Activated naive CD8-positive, alpha-beta T cell treated with anti-CD3 and anti-CD28 coated beads, Interleukin-2, amount 10 ng/mL, durations not matched to agents 7 days and 5 days (primary cell): ENCODE results near the gene NCMAP. TPM values are rescaled to one million over a fixed set of nuclear protein-coding genes. Genes with fewer than 3 reads are reported as not detected.
"Not testable (repeated sequence)": the region's sequence is repeated elsewhere in the genome, so short reads cannot be mapped to it uniquely, and the experiment has no call there.

Experiments
- ATAC-seq: fragments of 150-1000 bp; cut with Tn5 transposase; one replicate; pipeline ENCODE4 v1.10.0; 2021; ENCODE audit warnings: low read depth, moderate library complexity
- POLR2A ChIA-PET: fragments of 350-600 bp; sonication (Branson Sonifier 250); formaldehyde crosslinking; loops from one replicate; lab custom pipeline; 2021; ENCODE audit warnings: antibody characterized with exemption; lab: Charles Lee
- DNase-seq: peaks from one replicate; pipeline ENCODE4 v3.0.0; 2021
- H3K27ac Mint-ChIP-seq: one replicate; pipeline ENCODE4 v1.8.0; 2022; ENCODE audit warnings: mild to moderate bottlenecking, mixed read lengths
- H3K27me3 Mint-ChIP-seq: one replicate; pipeline ENCODE4 v1.8.0; 2022; ENCODE audit warnings: mild to moderate bottlenecking, moderate library complexity, mixed read lengths
- H3K36me3 Mint-ChIP-seq: one replicate; pipeline ENCODE4 v1.8.0; 2021; ENCODE audit warnings: mild to moderate bottlenecking, mixed read lengths
- H3K4me1 Mint-ChIP-seq: one replicate; pipeline ENCODE4 v1.8.0; 2021; ENCODE audit warnings: mixed read lengths
- H3K4me3 Mint-ChIP-seq: one replicate; pipeline ENCODE4 v1.8.0; 2022; ENCODE audit warnings: mild to moderate bottlenecking, moderate library complexity, mixed read lengths
- H3K9me3 Mint-ChIP-seq: one replicate; pipeline ENCODE4 v1.8.0; 2021; ENCODE audit warnings: mixed read lengths
- total RNA-seq, 2 experiments: library from RNA; stranded (reverse); gene quantifications; one replicate each; pipeline ENCODE4 v1.2.3, GENCODE V29; 2021

Gene NCMAP
- total RNA-seq, 2 experiments from 2014 or later, result 0.19 to 0.23 TPM

DNA sequence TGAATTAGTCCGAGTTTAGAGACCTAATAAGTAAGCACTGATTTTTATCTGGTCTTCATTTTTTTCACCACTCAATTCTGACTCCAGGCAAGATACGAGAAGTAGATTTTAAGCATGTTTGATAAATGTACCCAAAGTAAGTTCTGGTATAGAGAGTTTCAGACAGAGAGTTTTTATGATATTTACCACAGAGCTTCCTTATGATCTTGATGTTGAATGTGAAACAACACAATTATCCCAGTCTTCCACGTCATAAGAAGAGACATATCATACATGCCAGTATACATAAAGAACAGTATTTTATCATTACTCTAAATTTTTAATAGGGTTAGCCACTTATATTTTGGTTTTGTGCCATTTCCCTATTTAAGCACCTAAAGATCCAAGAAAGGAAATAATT is 7.8 kb upstream of the NCMAP start:
- Mint-ChIP-seq H3K27ac (no peak overlapping the region), H3K4me3 (no peak overlapping the region), H3K4me1 (peaks cover 17% of the 10 kb centered on the region), H3K9me3 (no peaks in the 10 kb centered on the region), H3K36me3 (no peaks in the 10 kb centered on the region), H3K27me3 (peaks cover 10% of the 10 kb centered on the region)
- ATAC-seq (no peak), DNase-seq (no peak)
- POLR2A ChIA-PET, result interaction anchor here (0.7 kb wide), 1 partner anchor 394 kb away, joined by 5 read pairs; no protein-coding TSS in a partner anchor

DNA sequence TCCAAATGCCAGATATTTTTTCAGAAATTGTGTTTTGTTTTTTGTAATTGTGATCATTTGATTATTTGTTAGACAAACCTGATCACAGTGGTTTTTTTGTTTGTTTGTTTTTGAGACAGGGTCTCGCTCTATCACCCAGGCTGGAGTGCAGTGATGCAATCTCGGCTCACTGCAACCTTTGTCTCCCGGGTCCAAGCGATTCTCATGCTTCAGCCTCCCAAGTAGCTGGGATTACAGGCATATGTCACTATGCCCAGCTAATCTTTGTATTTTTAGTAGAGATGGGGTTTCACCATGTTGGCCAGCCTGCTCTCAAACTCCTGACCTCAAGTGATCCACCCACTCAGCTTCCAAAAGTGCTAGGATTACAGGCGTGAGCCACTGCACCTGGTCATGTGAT is 6.7 kb upstream of the NCMAP start:
- peaks cover 16% of the 10 kb centered on the region for H3K27me3 Mint-ChIP-seq
- ATAC-seq, result not testable (repeated sequence)
- peaks cover 16% of the 10 kb centered on the region for H3K4me1 Mint-ChIP-seq

DNA sequence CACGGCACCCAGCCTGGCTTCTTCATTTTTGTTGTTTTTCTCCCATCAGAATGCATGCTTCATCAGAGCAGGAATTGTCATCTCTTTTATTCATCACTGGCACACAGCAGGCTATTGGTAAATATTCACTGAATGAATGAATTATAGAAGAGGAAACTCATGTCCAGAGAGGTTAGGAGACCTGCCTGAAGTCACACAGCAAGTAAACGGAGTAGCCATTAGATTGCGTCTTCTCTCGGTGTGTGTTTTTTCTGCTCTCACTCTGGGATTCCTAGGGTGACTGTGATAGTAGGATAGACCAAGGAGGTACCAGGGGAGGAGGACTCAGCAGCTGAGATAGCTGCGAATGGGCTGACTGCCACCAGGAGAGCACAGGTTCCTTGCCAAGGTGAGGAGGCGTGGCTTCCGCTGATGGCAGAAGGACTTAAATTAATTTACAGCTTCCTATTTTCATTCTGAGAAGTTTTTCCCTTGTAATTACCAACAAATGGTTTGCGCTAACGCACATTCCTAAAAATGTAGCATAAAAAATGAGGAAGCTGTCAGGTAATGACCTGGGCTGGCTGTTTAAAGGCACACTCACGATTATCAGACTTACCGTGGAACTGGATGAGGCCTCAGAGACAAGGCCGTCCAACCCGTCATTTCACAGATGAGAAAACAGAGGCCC is 4.5 kb upstream of the NCMAP start:
- ATAC-seq, result no peak
- POLR2A ChIA-PET, result no interaction called here

More for the DNA sequence above, 6.7 kb upstream of the NCMAP start:
- H3K4me3 Mint-ChIP-seq, DNase-seq, H3K27ac Mint-ChIP-seq, H3K36me3 Mint-ChIP-seq, POLR2A ChIA-PET, H3K9me3 Mint-ChIP-seq: not testable (repeated sequence)

DNA sequence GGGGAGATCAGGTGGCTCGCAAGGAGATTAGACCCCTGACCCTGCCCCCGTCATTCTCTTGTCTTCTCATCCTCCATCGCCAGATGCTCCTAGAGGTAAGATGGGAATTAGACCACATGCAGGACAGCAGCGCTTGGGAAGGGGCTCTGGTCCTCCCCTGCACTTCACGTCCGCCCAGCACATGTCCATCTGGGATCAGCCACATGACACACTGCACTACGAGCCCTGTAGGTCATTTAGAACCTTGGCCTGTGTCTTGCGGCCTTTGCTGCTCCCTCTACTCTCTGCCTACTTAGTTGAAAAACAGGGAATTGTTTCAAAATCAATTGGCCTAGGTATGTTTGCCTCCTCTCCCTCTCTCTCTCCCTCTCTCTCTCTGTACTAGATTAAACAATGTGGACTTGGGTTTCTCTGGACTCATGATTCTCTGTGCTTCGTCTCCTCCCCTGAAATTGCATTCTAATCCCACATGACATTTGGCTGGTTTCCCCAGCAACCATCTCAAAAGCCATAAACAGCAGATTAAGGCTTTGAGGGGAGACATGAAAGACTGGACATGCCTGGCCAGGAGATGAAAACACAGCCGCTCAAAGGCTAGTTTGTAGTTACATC is 3.8 kb upstream of the NCMAP start:
- ATAC-seq, result no peak
- H3K36me3 Mint-ChIP-seq, result no peaks in the 10 kb centered on the region
- DNase-seq, result no peak
- H3K4me1 Mint-ChIP-seq, result peaks cover 4% of the 10 kb centered on the region
- no peak overlapping the region for H3K27ac Mint-ChIP-seq
- H3K27me3 Mint-ChIP-seq, result peaks cover 29% of the 10 kb centered on the region
- POLR2A ChIA-PET, result no interaction called here
- no peak overlapping the region for H3K4me3 Mint-ChIP-seq
- H3K9me3 Mint-ChIP-seq, result no peaks in the 10 kb centered on the region

More for the DNA sequence above, 4.5 kb upstream of the NCMAP start:
- no peak overlapping the region for H3K4me3 Mint-ChIP-seq
- H3K9me3 Mint-ChIP-seq, result no peaks in the 10 kb centered on the region
- H3K27me3 Mint-ChIP-seq, result peaks cover 29% of the 10 kb centered on the region
- peaks cover 4% of the 10 kb centered on the region for H3K4me1 Mint-ChIP-seq
- no peak overlapping the region for H3K27ac Mint-ChIP-seq
- DNase-seq, result no peak
- no peaks in the 10 kb centered on the region for H3K36me3 Mint-ChIP-seq

DNA sequence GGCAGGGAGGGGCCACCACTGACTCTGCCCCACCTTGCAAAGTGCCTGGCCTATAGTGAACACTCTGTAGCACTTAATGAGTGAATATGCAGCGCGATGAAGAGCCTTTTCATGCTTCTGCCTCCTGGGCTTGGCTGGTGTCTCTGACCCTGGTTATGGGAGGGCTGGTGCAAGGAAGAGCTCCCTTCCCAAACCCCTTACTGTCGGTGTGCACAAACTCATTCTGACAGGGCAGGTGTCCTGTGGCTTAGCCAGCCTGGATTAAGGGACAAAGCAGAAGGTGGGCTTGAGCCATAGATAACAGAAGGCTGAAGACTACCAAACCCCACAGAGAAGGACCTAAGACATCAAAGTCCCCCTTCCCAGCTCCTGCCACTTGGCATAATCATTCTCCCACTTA is 2.0 kb upstream of the NCMAP start:
- POLR2A ChIA-PET, result no interaction called here
- Mint-ChIP-seq H3K27ac (no peak overlapping the region), H3K9me3 (no peaks in the 10 kb centered on the region), H3K27me3 (peaks cover 20% of the 10 kb centered on the region), H3K36me3 (no peaks in the 10 kb centered on the region), H3K4me3 (no peak overlapping the region), H3K4me1 (peaks cover 15% of the 10 kb centered on the region)
- DNase-seq (no peak), ATAC-seq (no peak)

DNA sequence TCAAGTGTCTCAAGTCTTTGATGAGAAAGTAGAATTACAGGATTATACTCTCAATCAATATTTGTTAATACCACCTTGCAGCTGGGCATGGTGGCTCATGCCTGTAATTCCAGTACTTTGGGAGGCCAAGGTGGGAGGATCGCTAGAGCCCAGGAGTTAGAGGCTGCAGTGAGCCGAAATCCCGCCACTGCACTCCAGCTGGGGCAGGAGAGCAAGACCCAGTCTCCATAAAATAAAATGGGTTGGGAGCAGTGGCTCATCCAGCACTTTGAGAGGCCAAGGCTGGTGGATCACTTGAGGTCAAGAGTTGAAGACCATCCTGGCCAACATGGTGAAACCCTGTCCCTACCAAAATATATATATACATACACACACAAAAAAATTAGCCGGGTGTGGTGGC is 1.2 kb upstream of the NCMAP start:
- H3K27ac Mint-ChIP-seq, result no peak overlapping the region
- H3K4me1 Mint-ChIP-seq, result peaks cover 16% of the 10 kb centered on the region
- H3K4me3 Mint-ChIP-seq, result no peak overlapping the region
- DNase-seq, result no peak
- H3K9me3 Mint-ChIP-seq, result no peaks in the 10 kb centered on the region
- no peak for ATAC-seq
- peaks cover 23% of the 10 kb centered on the region for H3K27me3 Mint-ChIP-seq
- POLR2A ChIA-PET, result no interaction called here
- no peaks in the 10 kb centered on the region for H3K36me3 Mint-ChIP-seq

DNA sequence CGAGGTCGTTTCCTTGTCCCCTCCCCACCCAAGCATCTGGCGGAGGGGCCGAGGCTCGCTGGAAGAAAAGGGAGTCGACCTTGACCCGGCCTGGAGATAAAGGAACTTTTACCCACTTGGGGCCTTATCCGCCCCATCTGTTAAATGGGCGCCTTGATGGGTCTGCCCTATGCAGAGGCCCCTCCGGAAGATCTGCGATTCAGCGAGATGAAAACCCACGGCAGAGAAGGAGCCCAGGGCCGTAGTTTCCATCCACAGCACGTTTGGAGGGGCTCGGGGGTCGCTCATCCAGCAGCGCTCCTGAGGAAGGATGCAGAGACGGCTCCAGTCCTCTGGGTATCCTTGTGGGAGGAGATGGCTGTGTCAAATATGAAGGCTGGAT is 518 bp downstream of the NCMAP start:
- DNase-seq (no peak), ATAC-seq (no peak)
- no peaks in the 10 kb centered on the region for H3K9me3 Mint-ChIP-seq
- H3K27ac Mint-ChIP-seq, result no peak overlapping the region
- peaks cover 16% of the 10 kb centered on the region for H3K4me1 Mint-ChIP-seq
- peaks cover 25% of the 10 kb centered on the region for H3K27me3 Mint-ChIP-seq
- POLR2A ChIA-PET, result no interaction called here
- no peaks in the 10 kb centered on the region for H3K36me3 Mint-ChIP-seq
- peak overlapping the region; percentile 49 for H3K4me3 Mint-ChIP-seq

DNA sequence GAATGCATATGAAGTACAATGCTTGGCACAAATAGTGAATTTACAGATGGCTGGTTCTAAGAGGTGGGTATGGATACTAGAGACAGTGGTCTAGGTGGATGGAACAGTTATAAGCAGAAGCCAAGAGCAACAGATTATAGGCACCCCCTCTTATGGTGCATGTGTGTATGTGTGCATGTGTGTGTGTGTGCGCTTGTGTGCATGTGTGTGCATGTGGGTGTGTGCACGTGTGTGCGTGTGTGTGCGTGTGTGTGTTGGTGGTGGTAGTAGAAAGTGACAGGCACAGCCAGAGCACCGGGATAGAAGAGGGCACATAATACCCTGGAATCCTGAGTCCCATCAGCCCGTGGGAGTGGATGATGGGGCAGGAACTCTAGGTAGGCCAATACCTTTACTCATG is 1.3 kb downstream of the NCMAP start:
- no peak for ATAC-seq
- H3K4me3 Mint-ChIP-seq, result no peak overlapping the region
- peaks cover 16% of the 10 kb centered on the region for H3K4me1 Mint-ChIP-seq
- H3K27me3 Mint-ChIP-seq, result peaks cover 25% of the 10 kb centered on the region
- no peak for DNase-seq
- POLR2A ChIA-PET, result no interaction called here
- no peaks in the 10 kb centered on the region for H3K9me3 Mint-ChIP-seq
- no peaks in the 10 kb centered on the region for H3K36me3 Mint-ChIP-seq
- no peak overlapping the region for H3K27ac Mint-ChIP-seq

DNA sequence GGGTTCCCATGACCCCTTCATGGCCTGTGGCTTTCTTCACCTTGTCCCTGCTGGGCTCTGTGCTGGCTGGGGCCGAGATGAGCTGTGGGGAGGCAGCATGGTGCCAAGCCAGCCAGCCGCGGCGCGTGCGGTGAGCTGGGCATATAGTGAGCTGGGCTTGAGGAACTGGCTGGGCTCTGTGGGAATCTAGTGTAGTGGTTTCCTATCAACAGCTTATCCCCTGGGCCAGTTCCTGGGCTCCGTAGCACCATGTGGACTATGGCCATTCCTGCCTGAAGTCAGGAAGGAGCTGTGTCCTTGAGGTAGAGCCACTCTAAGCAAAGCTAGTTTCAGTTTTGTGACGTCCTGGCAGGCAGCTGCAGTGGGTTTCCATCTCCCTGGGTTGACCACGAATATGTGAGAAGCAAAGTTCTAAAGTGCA is 1.8 kb downstream of the NCMAP start:
- POLR2A ChIA-PET, result no interaction called here
- peaks cover 25% of the 10 kb centered on the region for H3K27me3 Mint-ChIP-seq
- peak overlapping the region; percentile 4 for H3K4me3 Mint-ChIP-seq
- no peak for DNase-seq
- H3K9me3 Mint-ChIP-seq, result no peaks in the 10 kb centered on the region
- H3K27ac Mint-ChIP-seq, result no peak overlapping the region
- peak; percentile 29 for ATAC-seq
- H3K36me3 Mint-ChIP-seq, result no peaks in the 10 kb centered on the region
- peaks cover 16% of the 10 kb centered on the region for H3K4me1 Mint-ChIP-seq

DNA sequence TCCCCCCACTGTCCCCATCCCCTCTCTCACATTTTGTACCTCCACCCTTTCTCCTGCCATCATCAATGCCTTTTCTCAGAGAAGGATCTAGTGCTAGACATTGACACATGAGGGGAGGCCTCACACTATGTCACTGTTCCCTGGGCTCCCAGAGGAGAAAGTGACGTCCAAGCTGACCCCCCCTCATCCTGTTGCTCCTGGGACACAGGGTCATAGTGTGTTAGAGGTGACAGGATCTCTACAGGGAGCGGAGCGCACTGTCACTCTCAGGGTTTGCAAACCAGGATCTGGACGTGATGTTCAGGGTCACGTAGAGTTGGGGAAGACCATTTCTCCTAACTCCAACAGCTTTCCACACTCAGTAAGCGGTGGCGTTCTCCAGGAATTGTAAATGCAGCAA is 2.6 kb downstream of the NCMAP start:
- Mint-ChIP-seq H3K4me3 (no peak overlapping the region), H3K27me3 (peaks cover 25% of the 10 kb centered on the region), H3K4me1 (peaks cover 16% of the 10 kb centered on the region), H3K27ac (no peak overlapping the region), H3K9me3 (no peaks in the 10 kb centered on the region), H3K36me3 (no peaks in the 10 kb centered on the region)
- no peak for ATAC-seq
- DNase-seq, result no peak
- POLR2A ChIA-PET, result interaction anchor here (0.6 kb wide), 1 partner anchor 17 kb away, joined by 4 read pairs; no protein-coding TSS in a partner anchor

DNA sequence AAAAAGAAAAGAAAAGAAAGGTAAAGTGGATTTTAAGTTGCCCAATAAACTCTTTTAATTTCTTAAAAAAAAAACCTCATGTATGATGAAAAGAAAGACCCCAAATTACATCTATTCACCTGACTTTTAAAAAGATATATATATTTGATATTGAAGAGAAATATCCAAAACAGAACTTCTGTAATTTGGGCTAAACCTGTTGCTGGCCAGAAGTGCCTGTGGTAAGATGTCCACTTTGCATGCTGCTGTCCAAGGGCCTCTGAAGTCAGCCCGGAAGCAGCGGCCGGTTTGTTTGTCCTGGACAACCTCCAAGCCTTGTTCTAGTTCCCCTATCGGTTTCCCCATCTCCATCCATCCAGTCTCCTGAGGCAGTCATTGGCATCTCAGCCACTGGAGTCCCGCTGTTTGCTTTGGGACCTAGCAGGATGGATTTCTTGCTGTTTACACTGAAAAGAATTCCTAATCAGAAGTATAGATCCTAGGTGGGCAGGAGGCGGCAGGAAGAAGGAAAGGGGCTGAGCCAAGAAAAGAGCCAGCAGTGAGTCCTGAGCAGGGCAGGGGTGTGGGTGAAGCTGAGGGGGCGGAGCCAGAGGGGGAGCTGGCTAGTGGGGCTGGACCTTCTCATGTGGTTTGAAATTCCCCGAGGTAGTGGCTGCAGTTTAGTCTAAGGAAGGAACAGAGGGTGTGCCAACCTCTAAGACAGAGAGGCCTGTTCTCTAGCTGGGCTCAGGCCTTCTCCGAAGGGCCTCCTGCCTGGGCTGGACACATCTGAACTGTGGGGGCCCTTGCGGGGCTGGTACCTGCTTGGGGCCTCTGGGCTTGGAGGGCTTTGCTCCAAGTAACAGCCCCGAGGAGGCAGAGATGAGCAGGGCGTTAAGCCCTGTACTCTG is 3.3 kb downstream of the NCMAP start:
- peaks cover 16% of the 10 kb centered on the region for H3K4me1 Mint-ChIP-seq

DNA sequence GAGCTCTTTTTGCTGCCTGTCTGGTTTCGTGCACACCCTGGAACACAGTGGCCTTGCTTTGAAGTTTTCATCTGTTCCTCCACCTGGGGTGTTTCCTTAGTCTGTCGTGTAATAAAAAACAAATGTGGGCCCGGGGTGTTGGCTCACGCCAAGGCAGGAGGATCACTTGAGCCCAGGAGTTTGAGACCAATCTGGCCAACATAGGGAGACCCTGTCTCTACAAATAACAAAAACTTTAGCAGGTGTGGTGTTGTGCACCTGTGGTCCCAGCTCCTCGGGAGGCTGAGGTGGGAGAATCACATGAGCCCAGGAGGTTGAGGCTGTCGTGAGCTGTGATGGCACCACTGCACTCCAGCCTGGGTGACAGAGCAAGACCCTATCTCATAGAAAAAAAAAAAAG is 4.5 kb downstream of the NCMAP start:
- H3K4me1 Mint-ChIP-seq, result peaks cover 16% of the 10 kb centered on the region
- no peak overlapping the region for H3K27ac Mint-ChIP-seq
- DNase-seq (no peak), ATAC-seq (no peak)
- POLR2A ChIA-PET, result interaction anchor here (0.7 kb wide), 1 partner anchor 39 kb away, joined by 3 read pairs; no protein-coding TSS in a partner anchor
- no peaks in the 10 kb centered on the region for H3K9me3 Mint-ChIP-seq
- H3K36me3 Mint-ChIP-seq, result no peaks in the 10 kb centered on the region
- H3K4me3 Mint-ChIP-seq, result no peak overlapping the region
- peaks cover 17% of the 10 kb centered on the region for H3K27me3 Mint-ChIP-seq

More for the DNA sequence above, 3.3 kb downstream of the NCMAP start:
- no peaks in the 10 kb centered on the region for H3K36me3 Mint-ChIP-seq
- POLR2A ChIA-PET, result no interaction called here
- peaks cover 23% of the 10 kb centered on the region for H3K27me3 Mint-ChIP-seq
- ATAC-seq (no peak), DNase-seq (no peak)
- no peaks in the 10 kb centered on the region for H3K9me3 Mint-ChIP-seq
- H3K27ac Mint-ChIP-seq, result no peak overlapping the region
- no peak overlapping the region for H3K4me3 Mint-ChIP-seq

DNA sequence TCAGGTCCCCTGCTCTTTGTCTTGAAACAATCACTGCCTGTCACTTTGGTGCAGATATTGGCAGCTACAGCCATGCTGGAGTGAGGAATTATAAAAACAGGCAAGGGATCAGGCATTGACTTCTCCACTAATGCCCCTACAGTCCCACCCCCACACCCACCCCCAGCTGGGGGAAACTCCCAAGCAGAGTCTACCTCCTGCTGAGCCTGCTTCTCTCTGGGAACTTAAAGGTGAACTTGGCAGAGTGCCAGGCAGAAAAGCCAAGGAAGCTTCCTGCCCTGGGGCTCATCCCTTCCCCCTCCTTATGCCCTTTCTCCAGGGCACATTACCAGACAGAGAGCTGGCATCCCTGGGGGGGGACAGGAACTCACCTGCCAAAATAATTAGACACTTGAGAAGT is 6.7 kb downstream of the NCMAP start:
- peaks cover 17% of the 10 kb centered on the region for H3K27me3 Mint-ChIP-seq
- POLR2A ChIA-PET, result no interaction called here
- no peak overlapping the region for H3K27ac Mint-ChIP-seq
- no peaks in the 10 kb centered on the region for H3K9me3 Mint-ChIP-seq
- DNase-seq (no peak), ATAC-seq (no peak)
- no peak overlapping the region for H3K4me3 Mint-ChIP-seq
- H3K36me3 Mint-ChIP-seq, result no peaks in the 10 kb centered on the region
- H3K4me1 Mint-ChIP-seq, result peaks cover 13% of the 10 kb centered on the region
